ENCODE results near the gene ICE2.
"Not testable (repeated sequence)": the region's sequence is repeated elsewhere in the genome, so short reads cannot be mapped to it uniquely, and the experiment has no call there.

ICE2 gene

GRCh38 chr15:60442763-60443162 lies 36.2 kb downstream of the ICE2 start:
- DNase-seq (ENCODE audit: low spot score): no peak

DNA sequence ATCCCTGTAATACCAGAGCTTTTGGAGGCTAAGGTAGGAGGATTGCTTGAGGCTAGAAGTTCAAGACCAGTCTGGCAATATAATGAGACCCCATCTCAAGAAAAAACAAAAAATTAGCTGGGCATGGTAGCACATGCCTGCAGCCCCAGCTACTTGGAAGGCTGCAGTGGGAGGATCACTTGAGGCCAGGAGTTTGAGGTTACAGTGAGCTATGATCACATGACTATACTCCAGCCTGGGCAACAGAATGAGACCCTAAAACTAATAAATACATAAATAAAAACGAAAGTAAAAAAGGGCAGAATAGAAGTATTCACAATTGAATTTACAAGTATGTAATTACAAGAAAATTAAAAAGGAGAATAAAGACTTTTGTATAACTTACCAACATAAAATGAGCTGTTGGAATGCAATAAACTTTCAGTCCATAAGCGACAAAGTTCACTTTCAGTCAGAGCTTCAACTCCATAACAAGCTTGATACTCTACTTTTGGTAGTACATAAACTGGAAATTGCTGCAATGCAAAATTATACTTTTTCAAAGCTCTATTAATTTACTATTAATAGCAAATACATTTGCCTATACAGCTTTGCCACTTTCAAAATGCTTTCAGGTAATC lies 36.8 kb downstream of the ICE2 start:
- no peak for DNase-seq (ENCODE audit: low spot score)

GRCh38 chr15:60441331-60441730 lies 37.6 kb downstream of the ICE2 start:
- DNase-seq (ENCODE audit: low spot score): no peak

DNA sequence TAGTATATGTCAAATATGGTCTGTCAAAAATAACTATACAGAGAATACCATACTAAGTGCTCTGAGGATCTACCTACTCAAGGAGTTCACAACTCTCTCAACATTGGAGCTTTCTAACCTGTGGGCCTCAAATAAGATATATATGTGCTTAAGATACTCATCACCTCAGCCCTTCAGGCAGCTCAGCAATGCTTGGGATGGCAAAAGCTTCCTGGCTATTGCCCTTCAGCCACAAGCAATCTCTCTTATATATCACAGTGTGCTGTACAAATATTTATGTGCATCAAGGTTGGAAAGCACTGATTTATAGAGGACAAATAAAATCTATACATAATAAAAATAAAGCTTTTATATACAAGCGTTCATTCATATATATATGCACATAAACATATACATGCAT lies 40.3 kb downstream of the ICE2 start:
- no peak for DNase-seq (ENCODE audit: low spot score)

- no peak for DNase-seq (ENCODE audit: low spot score)
These were observed 50.0 kb downstream of the ICE2 start for GRCh38 chr15:60428935-60429334.

DNA sequence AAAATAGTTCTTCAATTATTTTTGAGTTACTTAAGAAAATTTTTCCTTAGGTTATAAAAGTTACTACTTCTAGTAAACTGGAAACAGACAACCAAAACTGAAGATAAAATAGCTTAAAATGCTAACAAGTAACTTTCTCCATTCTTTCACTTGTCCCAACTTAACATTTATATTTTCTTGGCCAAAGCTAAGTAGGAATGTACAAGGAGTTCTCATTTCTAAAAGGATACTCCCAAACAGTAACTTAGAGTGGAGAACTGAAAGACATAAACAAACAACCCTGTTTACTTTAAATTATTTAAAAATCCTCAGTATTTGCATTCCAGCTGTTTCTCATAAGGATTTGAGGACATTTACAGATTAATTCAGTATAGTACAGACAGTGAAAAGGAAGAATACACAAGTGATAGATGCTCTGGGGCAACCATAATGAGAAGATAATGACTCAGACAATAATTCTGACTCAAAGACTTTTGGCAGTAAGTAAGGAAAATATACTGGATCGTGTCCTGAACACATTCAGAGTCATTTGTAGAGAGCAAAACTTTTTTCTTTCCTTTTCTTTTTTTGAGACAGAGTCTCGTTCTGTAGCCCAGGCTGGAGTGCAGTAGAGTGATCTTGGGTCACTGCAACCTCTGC lies 52.0 kb downstream of the ICE2 start:
- DNase-seq (ENCODE audit: low spot score): no peak

GRCh38 chr15:60425461-60425860 lies 53.5 kb downstream of the ICE2 start:
- DNase-seq (ENCODE audit: low spot score): no peak

- no peak for DNase-seq (ENCODE audit: low spot score)
These were observed 54.9 kb downstream of the ICE2 start for GRCh38 chr15:60424006-60424405.

DNA sequence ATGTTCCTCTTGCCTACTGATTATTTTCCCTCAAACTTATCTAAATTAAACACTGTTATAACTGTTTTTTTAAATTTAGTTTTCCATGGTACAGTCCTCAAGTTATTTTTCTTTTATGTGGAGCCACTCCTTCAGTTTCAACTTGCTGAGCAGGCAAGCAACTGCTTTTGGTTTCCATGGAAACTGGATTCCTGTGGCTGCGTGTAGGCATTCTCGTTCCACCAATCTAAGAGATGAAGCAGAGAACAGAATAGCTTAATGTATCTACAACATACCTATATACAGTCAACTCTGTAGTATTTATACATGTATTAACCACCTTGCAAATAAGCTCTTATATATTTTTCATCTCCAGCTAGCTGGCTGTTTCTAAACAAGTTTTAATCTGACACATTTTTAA lies 55.4 kb downstream of the ICE2 start:
- no peak for DNase-seq (ENCODE audit: low spot score)

- no peak for DNase-seq (ENCODE audit: low spot score)
These were observed 57.4 kb downstream of the ICE2 start for GRCh38 chr15:60421544-60421943.

GRCh38 chr15:60420203-60420716 lies 58.7 kb downstream of the ICE2 start:
- DNase-seq (ENCODE audit: low spot score): no peak

DNA sequence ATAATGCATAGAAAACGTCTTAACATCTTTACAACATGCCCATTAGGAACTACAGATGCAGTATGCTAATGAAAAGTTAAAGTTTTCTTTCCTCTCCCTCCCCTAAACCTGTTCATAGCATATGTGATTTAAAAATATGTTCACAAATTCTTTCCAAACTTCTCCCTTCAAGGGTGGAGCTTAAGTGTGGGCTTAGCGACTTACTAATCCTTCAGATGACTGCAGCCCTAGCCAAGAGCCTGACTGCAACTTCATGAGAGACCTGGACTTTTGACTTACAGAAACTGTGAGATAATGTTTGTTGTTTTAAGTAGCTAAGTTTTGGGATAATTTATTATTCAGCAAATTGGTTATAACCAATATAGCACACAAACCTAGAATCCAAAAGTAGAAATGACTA lies 59.2 kb downstream of the ICE2 start:
- DNase-seq (ENCODE audit: low spot score): no peak

DNA sequence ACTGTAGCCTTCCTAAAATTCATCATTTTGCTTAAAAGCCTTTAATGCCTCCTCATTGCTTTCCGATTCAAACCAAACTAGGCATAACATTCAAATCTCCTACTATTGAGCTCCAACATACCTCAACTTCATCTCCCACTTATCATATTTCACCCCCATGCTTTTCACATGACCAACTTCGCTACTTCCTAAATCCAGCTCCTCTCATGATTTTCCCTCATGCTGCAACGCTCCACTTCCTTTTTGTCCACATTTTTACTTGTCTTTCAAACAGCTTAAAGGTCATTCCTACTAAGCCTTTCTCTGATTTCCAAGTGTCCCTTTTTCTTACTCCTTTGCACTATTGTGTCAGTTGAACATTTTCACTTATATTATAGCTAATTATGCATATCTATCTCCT lies 60.8 kb downstream of the ICE2 start:
- DNase-seq (ENCODE audit: low spot score): no peak

- DNase-seq (ENCODE audit: low spot score): no peak
These were observed 61.8 kb downstream of the ICE2 start for GRCh38 chr15:60417112-60417511.

DNA sequence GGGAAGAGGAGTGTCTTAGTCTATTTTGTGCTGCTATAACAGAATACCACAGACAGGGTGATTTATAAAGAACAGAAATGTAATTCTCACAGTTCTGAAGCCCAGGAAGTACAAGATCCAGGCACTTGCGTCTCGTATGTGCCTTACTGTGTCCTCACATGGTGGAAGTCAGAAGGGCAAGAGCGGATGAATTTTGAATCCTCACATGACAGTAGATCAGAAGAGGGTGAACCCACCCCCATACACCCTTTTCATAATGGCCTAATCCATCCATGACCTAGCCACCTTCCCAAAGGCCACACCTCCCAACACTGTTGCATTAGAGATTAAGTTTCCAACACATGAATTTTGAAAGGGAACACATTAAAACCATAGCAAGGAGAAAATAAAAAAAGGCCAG lies 62.5 kb downstream of the ICE2 start:
- DNase-seq (ENCODE audit: low spot score): no peak

- DNase-seq (ENCODE audit: low spot score): no peak
These were observed 64.8 kb downstream of the ICE2 start for GRCh38 chr15:60414016-60414682.

DNA sequence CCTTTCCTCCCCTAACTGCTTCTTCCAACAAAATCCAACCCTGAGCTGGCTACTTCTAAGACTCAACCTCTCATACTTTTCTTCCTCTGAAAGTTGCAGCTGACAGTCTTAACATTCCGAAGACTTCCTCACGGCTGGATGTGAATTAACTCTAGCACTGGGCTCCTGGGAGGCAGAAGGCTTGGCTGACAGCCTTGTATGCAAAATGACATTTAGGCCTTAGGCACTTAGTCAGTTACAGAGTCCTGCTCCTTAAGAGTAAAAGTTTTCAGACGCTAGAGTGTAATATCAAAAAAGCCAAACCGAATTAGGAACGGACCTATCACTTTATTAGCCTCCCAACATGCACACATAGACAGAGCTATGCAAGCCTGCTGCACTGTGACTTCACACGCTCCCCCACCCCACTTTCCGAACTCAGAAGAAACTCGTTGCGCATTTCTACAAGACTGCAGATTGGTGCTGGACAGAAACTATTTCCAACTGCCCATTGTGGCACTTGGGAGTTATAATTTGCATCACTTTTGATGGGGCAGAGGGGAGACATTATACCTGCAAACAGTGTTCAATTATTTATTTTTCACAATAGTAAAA lies 65.6 kb downstream of the ICE2 start:
- no peak for DNase-seq (ENCODE audit: low spot score)

DNA sequence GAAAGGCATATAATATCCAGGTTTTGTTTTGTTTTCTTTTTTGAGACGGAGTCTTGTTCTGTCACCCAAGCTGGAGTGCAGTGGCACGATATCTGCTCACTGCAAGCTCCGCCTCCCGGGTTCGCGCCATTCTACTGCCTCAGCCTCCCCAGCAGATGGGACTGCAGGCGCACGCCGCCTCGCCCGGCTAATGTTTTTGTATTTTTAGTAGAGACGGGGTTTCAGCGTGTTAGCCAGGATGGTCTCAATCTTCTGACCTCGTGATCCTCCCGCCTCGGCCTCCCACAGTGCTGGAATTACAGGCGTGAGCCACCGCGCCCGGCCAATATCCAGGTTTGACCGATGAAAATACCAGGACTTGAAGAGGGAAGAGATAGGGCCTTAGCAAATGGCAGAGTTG lies 66.1 kb downstream of the ICE2 start:
- DNase-seq (ENCODE audit: low spot score): not testable (repeated sequence)

GRCh38 chr15:60411774-60412425 lies 67.0 kb downstream of the ICE2 start:
- no peak for DNase-seq (ENCODE audit: low spot score)

DNA sequence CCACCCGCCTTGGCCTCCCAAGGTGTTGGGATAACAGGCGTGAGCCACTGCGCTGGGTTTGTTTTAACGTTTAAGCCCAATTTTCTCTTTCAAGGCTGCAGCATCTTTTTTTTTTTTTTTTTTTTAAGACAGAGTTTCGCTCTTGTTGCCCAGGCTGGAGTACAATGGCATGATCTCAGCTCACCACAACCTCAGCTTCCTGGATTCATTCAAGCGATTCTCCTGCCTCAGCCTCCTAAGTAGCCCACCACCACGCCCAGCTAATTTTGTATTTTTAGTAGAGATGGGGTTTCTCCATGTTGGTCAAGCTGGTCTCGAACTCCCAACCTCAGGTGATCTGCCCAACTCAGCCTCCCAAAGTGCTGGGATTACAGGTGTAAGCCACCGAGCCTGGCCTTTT lies 68.6 kb downstream of the ICE2 start:
- not testable (repeated sequence) for DNase-seq (ENCODE audit: low spot score)

DNA sequence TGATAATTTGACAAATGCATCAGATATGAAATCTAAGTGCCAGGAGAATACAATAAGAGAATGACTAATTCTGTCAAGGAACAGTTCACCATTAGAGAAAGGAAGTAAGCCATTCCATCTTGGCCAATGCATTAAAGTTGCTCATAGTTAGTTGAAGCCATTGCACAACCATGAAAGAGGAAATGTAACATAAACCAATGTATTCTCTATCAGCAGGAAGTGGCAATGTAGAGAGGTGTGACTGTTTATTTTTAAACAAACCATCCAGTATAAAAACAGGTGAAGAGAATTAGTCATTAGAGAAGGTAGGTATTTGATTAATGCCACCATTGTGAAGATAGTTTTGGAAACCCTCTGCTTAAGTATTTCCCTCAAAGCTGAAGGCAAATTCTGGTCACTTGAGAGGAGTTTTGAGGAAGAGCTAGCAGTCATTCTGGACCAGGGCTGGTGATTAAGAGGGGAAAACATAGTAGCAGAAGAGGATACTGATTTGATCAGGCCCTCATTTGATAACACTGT lies 70.4 kb downstream of the ICE2 start:
- DNase-seq (ENCODE audit: low spot score): no peak

DNA sequence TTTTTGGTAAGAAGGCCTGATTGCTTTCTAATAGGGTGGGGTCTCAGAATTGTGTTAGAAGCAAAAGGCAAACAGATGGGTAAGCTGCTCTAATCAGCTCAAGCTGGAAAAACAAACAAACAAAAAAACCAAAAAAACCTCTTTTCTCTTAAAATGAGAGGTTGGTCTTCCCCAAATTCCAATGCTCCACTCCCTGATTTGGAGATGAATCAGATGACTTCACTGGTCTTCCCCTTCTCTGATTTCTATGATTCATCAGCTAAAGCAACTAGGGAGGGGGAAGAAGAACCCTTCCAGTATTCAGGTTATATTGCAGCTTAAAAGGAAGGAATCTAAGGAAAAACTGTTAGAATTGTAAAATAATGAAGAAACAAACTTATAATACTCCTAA lies 71.5 kb downstream of the ICE2 start:
- no peak for DNase-seq (ENCODE audit: low spot score)

Measured in ecto neural progenitor cell (in vitro differentiated cells).